ENCODE measurements around the gene KLF12.

The KLF12 gene

GRCh38 chr13:74134221-74134776 is at the start of gene KLF12:
Gene KLF12 (minus strand): TSS chr13:74134404.
- Histone ChIP-seq H3K9ac (ENCODE audit: low read length) (peak within 1 kb of the TSS; percentile 87), H3K36me3 (ENCODE audit: control insufficient read depth, insufficient read depth, low read length) (no peaks in the 10 kb centered on the region), H3K4me3 (ENCODE audit: low read depth, low read length) (peak within 1 kb of the TSS; percentile 87), H3K27me3 (ENCODE audit: control insufficient read depth, insufficient read depth, low read length) (peaks cover 15% of the 10 kb centered on the region; the same call in 1 of the 2 replicates), H3K4me1 (ENCODE audit: control insufficient read depth, insufficient read depth, low read length) (peaks cover 7% of the 10 kb centered on the region), H3K9me3 (ENCODE audit: control insufficient read depth, insufficient read depth, low read depth, low read length) (no peaks in the 10 kb centered on the region), H3K27ac (ENCODE audit: low read depth, low read length) (peak within 1 kb of the TSS; percentile 82; the same call in 1 of the 2 replicates)

DNA sequence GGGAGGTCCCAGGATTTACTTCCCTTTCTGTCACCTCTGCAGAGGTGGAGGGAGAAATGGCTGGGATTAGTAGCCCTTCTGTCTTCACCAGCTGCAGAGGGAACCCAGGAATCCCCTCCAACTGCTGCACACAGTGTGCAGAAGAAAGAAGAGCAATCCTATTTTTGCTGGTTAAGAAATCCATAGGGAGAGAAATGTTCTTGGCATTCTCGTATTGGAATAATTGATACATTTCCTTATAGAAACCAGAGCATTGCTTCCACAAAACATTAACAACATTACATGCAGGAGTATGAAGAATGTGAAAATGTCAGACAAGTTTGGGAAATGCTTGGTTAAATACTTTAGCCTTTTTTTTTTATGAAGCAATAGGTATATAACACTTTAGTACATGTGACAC is 48.3 kb upstream of the KLF12 start:
- Histone ChIP-seq H3K27ac (ENCODE audit: low read depth, low read length) (no peak overlapping the region), H3K9me3 (ENCODE audit: control insufficient read depth, insufficient read depth, low read depth, low read length) (no peaks in the 10 kb centered on the region), H3K36me3 (ENCODE audit: control insufficient read depth, insufficient read depth, low read length) (no peaks in the 10 kb centered on the region), H3K27me3 (ENCODE audit: control insufficient read depth, insufficient read depth, low read length) (no peaks in the 10 kb centered on the region), H3K9ac (ENCODE audit: low read length) (no peak overlapping the region), H3K4me1 (ENCODE audit: control insufficient read depth, insufficient read depth, low read length) (no peaks in the 10 kb centered on the region), H3K4me3 (ENCODE audit: low read depth, low read length) (no peak overlapping the region)

DNA sequence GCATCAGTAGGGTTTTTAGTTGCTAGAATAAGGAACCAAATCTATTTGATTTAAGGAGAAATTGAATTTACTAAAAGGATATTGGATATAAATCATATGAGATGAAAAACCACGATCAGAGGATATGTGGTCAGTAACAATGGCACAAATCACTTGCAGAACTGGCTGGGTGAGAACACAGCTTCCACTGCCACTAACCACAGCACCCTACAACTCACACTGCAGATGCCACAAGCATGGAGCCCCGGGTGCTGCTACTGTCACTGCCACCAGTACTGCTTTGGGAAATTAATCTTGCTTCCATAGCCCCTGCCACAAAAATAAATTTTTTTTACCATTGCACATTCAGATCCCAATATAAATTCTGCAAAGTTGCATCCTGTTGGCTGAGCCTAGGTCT is 40.6 kb upstream of the KLF12 start:
- H3K27ac ChIP-seq (ENCODE audit: low read depth, low read length) = no peak overlapping the region
- no peaks in the 10 kb centered on the region for H3K9me3 ChIP-seq (ENCODE audit: control insufficient read depth, insufficient read depth, low read depth, low read length)
- H3K4me1 ChIP-seq (ENCODE audit: control insufficient read depth, insufficient read depth, low read length) = no peaks in the 10 kb centered on the region
- no peak overlapping the region for H3K9ac ChIP-seq (ENCODE audit: low read length)
- no peaks in the 10 kb centered on the region for H3K36me3 ChIP-seq (ENCODE audit: control insufficient read depth, insufficient read depth, low read length)
- H3K4me3 ChIP-seq (ENCODE audit: low read depth, low read length) = no peak overlapping the region
- no peaks in the 10 kb centered on the region for H3K27me3 ChIP-seq (ENCODE audit: control insufficient read depth, insufficient read depth, low read length)

DNA sequence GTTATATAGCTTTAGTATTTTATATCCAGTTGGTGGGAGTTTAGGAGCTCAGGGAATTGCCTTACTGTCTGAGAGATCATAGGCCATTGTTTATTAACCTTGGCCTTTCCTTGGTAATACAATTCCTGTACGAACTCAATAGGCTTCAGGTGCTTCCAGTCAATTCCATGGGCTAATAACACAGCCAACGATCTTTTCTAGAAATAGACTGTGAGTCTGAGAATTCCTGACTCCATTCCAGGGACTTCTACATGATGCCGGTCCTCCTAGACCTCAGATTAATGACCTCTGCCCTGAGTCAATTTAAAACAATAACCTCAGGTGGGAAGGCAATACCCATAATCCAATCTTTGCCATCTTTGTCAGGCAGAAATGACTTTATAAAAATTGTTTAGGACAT is 39.6 kb upstream of the KLF12 start:
- Histone ChIP-seq H3K27me3 (ENCODE audit: control insufficient read depth, insufficient read depth, low read length) (no peaks in the 10 kb centered on the region), H3K4me3 (ENCODE audit: low read depth, low read length) (no peak overlapping the region), H3K36me3 (ENCODE audit: control insufficient read depth, insufficient read depth, low read length) (no peaks in the 10 kb centered on the region), H3K9ac (ENCODE audit: low read length) (no peak overlapping the region), H3K27ac (ENCODE audit: low read depth, low read length) (no peak overlapping the region), H3K9me3 (ENCODE audit: control insufficient read depth, insufficient read depth, low read depth, low read length) (no peaks in the 10 kb centered on the region), H3K4me1 (ENCODE audit: control insufficient read depth, insufficient read depth, low read length) (no peaks in the 10 kb centered on the region)

DNA sequence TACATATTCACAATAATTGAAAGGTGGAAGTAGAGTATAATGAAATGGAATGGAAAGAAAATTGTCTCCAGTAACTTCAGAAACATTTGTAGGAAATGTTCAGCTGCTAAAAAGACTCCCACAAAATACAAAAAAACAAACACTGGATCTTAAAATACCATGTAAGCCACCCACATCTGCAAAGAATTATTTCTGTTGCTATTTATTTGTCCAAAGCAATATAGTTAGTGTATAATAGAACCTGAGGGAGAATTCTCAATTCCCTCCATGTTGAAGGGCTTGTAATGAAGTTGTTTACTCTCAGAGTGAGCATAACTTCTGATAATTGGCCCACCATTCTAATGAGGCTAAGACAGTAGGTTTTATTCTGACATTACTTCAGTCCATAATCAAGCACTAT is 37.4 kb upstream of the KLF12 start:
- Histone ChIP-seq H3K27me3 (ENCODE audit: control insufficient read depth, insufficient read depth, low read length) (no peaks in the 10 kb centered on the region), H3K9me3 (ENCODE audit: control insufficient read depth, insufficient read depth, low read depth, low read length) (no peaks in the 10 kb centered on the region), H3K36me3 (ENCODE audit: control insufficient read depth, insufficient read depth, low read length) (no peaks in the 10 kb centered on the region), H3K9ac (ENCODE audit: low read length) (no peak overlapping the region), H3K4me1 (ENCODE audit: control insufficient read depth, insufficient read depth, low read length) (no peaks in the 10 kb centered on the region), H3K27ac (ENCODE audit: low read depth, low read length) (no peak overlapping the region), H3K4me3 (ENCODE audit: low read depth, low read length) (no peak overlapping the region)

DNA sequence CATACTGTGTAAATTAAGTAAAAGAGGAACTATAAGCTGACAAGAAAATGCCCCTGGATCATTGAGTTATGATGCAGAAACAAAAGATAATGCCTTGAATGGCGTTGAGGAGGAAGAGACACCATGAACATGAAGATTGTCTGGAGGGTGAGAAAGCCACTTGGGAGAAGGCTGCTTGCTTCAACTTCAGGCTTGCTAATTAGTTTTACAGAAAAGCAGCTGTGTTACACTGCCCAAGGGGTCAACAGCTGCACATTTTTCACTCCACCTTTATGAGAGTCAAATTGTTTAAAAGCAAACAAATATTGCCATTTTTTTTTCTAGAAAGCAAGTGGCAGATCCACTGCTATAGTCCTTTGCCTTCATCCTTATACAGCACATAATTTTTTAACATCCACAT is 35.5 kb upstream of the KLF12 start:
- Histone ChIP-seq H3K36me3 (ENCODE audit: control insufficient read depth, insufficient read depth, low read length) (no peaks in the 10 kb centered on the region), H3K4me3 (ENCODE audit: low read depth, low read length) (no peak overlapping the region), H3K9ac (ENCODE audit: low read length) (no peak overlapping the region), H3K27me3 (ENCODE audit: control insufficient read depth, insufficient read depth, low read length) (no peaks in the 10 kb centered on the region), H3K9me3 (ENCODE audit: control insufficient read depth, insufficient read depth, low read depth, low read length) (no peaks in the 10 kb centered on the region), H3K4me1 (ENCODE audit: control insufficient read depth, insufficient read depth, low read length) (no peaks in the 10 kb centered on the region), H3K27ac (ENCODE audit: low read depth, low read length) (no peak overlapping the region)

DNA sequence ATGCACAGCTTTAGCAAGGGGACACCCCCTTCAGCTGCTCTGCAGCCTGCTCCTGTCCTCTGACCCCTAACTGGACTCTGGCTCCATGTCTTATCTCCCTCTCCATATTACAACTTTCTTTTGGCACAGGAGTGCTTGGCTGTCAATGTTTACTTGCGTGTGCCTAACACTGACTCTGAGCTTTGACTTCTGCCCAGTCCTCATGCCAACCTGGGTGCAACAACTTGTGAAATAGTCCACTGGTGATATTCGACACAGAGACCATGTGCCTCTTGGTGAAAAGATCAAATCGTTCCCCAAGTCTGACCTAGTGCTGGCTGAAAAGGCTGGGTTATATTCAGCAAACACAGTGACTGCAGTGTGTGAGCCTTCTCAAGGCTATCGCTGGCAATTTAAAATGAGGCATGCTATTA is 34.1 kb upstream of the KLF12 start:
- no peak overlapping the region for H3K4me3 ChIP-seq (ENCODE audit: low read depth, low read length)
- no peaks in the 10 kb centered on the region for H3K4me1 ChIP-seq (ENCODE audit: control insufficient read depth, insufficient read depth, low read length)
- no peak overlapping the region for H3K27ac ChIP-seq (ENCODE audit: low read depth, low read length)
- no peak overlapping the region for H3K9ac ChIP-seq (ENCODE audit: low read length)
- H3K36me3 ChIP-seq (ENCODE audit: control insufficient read depth, insufficient read depth, low read length) = no peaks in the 10 kb centered on the region
- H3K27me3 ChIP-seq (ENCODE audit: control insufficient read depth, insufficient read depth, low read length) = no peaks in the 10 kb centered on the region
- no peaks in the 10 kb centered on the region for H3K9me3 ChIP-seq (ENCODE audit: control insufficient read depth, insufficient read depth, low read depth, low read length)

DNA sequence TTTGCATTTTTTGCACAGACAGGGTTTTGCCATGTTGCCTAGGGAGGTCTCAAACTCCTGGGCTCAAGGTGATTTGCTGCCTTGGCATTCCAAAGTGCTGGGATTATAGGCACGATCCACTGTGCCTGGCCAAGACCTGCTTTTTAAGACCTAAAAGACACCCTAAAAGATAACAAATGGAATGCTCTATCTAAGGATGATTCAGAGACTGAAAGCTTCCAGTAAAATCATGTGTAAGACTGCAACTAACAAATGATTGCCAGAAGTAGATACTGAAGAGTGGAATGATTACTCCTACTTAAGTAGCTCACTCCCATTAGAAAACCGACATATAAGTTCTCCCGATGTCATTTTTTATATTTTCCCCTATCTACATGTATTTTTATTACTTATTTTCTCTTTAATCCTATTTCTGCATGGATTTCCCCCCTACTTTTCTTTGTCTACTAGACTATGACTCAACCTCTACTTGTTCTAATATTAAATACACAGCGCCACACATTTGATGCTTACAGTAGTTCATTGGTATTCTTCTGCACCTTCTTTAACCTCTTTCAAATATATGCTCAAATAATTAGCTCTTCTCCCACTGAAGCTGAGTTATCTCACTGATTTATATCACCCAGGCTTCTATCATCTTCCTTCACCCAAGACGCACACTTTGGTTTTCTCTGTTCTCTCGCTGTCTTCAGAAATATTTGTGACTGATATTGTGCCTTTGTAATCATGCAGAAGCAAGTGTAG is 32.2 kb upstream of the KLF12 start:
- Histone ChIP-seq H3K4me1 (ENCODE audit: control insufficient read depth, insufficient read depth, low read length) (no peaks in the 10 kb centered on the region), H3K4me3 (ENCODE audit: low read depth, low read length) (no peak overlapping the region), H3K9ac (ENCODE audit: low read length) (no peak overlapping the region), H3K27me3 (ENCODE audit: control insufficient read depth, insufficient read depth, low read length) (no peaks in the 10 kb centered on the region), H3K9me3 (ENCODE audit: control insufficient read depth, insufficient read depth, low read depth, low read length) (no peaks in the 10 kb centered on the region), H3K27ac (ENCODE audit: low read depth, low read length) (no peak overlapping the region), H3K36me3 (ENCODE audit: control insufficient read depth, insufficient read depth, low read length) (no peaks in the 10 kb centered on the region)

- Histone ChIP-seq H3K4me1 (ENCODE audit: control insufficient read depth, insufficient read depth, low read length) (no peaks in the 10 kb centered on the region), H3K36me3 (ENCODE audit: control insufficient read depth, insufficient read depth, low read length) (no peaks in the 10 kb centered on the region), H3K27ac (ENCODE audit: low read depth, low read length) (no peak overlapping the region), H3K9ac (ENCODE audit: low read length) (no peak overlapping the region), H3K9me3 (ENCODE audit: control insufficient read depth, insufficient read depth, low read depth, low read length) (no peaks in the 10 kb centered on the region), H3K4me3 (ENCODE audit: low read depth, low read length) (no peak overlapping the region), H3K27me3 (ENCODE audit: control insufficient read depth, insufficient read depth, low read length) (no peaks in the 10 kb centered on the region)
Observed at GRCh38 chr13:74162782-74163181, 28.6 kb upstream of the KLF12 start.

- Histone ChIP-seq H3K9ac (ENCODE audit: low read length) (no peak overlapping the region), H3K27me3 (ENCODE audit: control insufficient read depth, insufficient read depth, low read length) (no peaks in the 10 kb centered on the region), H3K27ac (ENCODE audit: low read depth, low read length) (no peak overlapping the region), H3K4me1 (ENCODE audit: control insufficient read depth, insufficient read depth, low read length) (no peaks in the 10 kb centered on the region), H3K4me3 (ENCODE audit: low read depth, low read length) (no peak overlapping the region), H3K36me3 (ENCODE audit: control insufficient read depth, insufficient read depth, low read length) (no peaks in the 10 kb centered on the region), H3K9me3 (ENCODE audit: control insufficient read depth, insufficient read depth, low read depth, low read length) (no peaks in the 10 kb centered on the region)
Observed at GRCh38 chr13:74162135-74162534, 27.9 kb upstream of the KLF12 start.

DNA sequence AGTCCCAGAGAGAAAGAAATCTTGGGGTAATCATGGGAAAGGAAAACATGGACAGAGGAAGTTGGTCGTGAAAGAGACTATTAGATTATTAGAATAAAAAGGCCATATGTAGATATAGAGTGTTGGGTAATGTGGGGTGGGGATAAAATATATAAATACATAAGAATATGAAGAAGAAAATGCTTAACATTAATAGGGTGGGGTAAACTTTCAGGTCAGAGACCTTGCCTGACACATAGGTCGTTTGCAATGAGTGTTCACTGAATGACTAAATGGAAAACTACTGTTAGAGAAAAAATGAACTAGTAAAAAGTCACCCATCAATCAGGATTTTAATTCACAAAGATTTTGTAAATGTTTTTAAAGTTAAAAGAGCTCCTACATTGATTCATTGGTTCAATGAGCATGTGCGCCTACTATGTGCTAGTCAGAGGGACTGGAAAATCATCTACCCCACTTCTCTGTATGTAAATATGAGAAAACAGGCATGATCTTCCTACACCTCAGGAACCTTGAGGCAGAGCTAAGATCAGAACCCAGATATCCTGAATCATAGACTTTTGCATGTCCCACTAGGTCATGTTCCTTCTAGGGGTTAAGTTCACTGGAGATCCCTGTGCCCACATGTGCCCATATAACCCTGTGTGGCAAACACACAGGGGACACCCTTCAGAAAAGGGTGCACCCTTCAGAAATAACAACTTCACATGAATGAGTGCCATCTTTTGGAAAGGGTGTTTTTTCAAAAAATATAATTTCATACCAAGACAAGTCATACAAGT is 24.6 kb upstream of the KLF12 start:
- Histone ChIP-seq H3K9me3 (ENCODE audit: control insufficient read depth, insufficient read depth, low read depth, low read length) (no peaks in the 10 kb centered on the region), H3K4me3 (ENCODE audit: low read depth, low read length) (no peak overlapping the region), H3K27me3 (ENCODE audit: control insufficient read depth, insufficient read depth, low read length) (no peaks in the 10 kb centered on the region), H3K9ac (ENCODE audit: low read length) (no peak overlapping the region), H3K36me3 (ENCODE audit: control insufficient read depth, insufficient read depth, low read length) (no peaks in the 10 kb centered on the region), H3K4me1 (ENCODE audit: control insufficient read depth, insufficient read depth, low read length) (no peaks in the 10 kb centered on the region), H3K27ac (ENCODE audit: low read depth, low read length) (no peak overlapping the region)
